Activated CD8-positive, alpha-beta memory T cell treated with anti-CD3 and anti-CD28 coated beads for 36 hours (primary cell): Measurements from ENCODE around the gene MAZ. TPM values are rescaled to one million over a fixed set of nuclear protein-coding genes. Genes with fewer than 3 reads are reported as not detected.
"Not testable (repeated sequence)": the region's sequence is repeated elsewhere in the genome, so short reads cannot be mapped to it uniquely, and the experiment has no call there.

Source experiments
- CTCF ChIA-PET: fragments of 350-600 bp; sonication (Branson Sonifier 250); formaldehyde crosslinking; loops from one replicate; lab custom pipeline; 2021; ENCODE audit warnings: antibody characterized with exemption; lab: Charles Lee
- POLR2A ChIA-PET: fragments of 350-600 bp; sonication (Branson Sonifier 250); formaldehyde crosslinking; loops from one replicate; lab custom pipeline; 2021; ENCODE audit warnings: antibody characterized with exemption; lab: Charles Lee
- total RNA-seq, 2 experiments: library from RNA; stranded (reverse); gene quantifications; one replicate each; pipeline ENCODE4 v1.2.3, GENCODE V29; 2021

The MAZ gene
- total RNA-seq, 2 experiments from 2014 or later = 397 to 431 TPM

- CTCF ChIA-PET = interaction anchor here (1.0 to 1.6 kb wide), 2 partner anchors 8 to 16 kb away, joined by 3 to 8 read pairs; no protein-coding TSS in a partner anchor
- POLR2A ChIA-PET = not testable (repeated sequence)
These were observed 26.9 kb downstream of the MAZ start for GRCh38 chr16:29833219-29833618.

DNA sequence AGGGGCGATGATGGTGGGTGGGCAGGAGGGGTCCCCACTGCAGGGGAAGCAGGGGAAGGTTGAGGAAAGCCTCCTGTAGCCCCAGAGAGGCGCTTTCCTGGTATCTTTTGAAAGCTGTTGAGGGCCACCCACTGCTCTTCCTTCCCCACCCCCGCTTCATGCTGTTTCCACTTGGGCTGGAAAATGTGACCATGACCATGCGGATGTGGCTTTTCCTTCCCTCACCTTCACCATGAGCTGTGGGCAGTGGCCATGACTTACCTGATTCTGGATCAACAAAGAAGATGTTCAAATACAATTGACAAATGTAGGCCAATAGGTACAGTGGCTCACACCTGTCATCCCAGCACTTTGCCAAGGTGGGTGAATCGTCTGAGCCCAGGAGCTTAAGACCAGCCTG lies 27.8 kb downstream of the MAZ start:
- CTCF ChIA-PET = interaction anchor here (0.7 kb wide), 1 partner anchor 13 kb away, joined by 3 read pairs; no protein-coding TSS in a partner anchor
- POLR2A ChIA-PET = no interaction called here

GRCh38 chr16:29835926-29836325 lies 29.6 kb downstream of the MAZ start:
- ChIA-PET CTCF (interaction anchor here (0.7 kb wide), 2 partner anchors 20 to 197 kb away, joined by 3 read pairs; partner anchors contain the start of gene PAGR1), POLR2A (interaction anchor here (0.7 kb wide), 2 partner anchors 9 to 64 kb away, joined by 5 to 6 read pairs; no protein-coding TSS in a partner anchor)

DNA sequence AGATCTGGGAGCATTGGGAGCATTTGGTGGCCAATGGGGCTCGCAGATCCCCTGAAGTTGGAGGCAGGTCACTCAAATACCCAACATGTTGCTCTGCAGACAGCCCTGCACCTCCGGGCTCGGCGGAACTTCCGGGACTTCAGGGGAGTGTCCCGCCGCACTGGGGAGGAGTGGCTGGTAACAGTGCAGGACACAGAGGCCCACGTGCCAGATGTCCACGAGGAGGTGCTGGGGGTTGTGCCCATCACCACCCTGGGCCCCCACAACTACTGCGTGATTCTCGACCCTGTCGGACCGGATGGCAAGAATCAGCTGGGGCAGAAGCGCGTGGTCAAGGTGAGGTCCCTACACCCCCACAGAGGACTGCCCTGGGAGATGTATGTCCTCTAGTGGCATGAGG lies 30.3 kb downstream of the MAZ start:
- ChIA-PET POLR2A (no interaction called here), CTCF (no interaction called here)

DNA sequence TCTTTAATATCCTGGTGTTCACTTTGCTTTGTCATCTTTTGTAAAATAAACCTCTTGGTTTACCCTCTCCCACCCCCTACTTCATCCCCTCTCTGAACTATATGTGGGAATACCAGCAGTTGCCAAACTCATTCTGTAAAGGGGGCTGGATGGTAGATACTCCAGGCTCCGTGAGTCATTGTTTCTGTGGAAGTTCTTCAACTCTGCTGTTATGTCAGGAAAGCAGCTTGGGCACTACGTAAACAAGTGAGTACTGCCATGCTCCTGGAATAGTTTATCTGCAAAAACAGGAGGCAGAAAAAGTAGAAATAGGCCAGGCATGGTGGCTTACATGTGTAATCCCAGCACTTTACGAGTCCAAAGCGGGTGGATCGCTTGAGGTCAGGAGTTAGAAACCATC lies 31.5 kb downstream of the MAZ start:
- CTCF ChIA-PET = interaction anchor here (0.9 kb wide), 1 partner anchor 48 kb away, joined by 3 read pairs; no protein-coding TSS in a partner anchor
- POLR2A ChIA-PET = no interaction called here

- ChIA-PET POLR2A (interaction anchor here (0.6 kb wide), 1 partner anchor 250 kb away, joined by 5 read pairs; no protein-coding TSS in a partner anchor), CTCF (interaction anchor here (1.4 to 1.5 kb wide), 2 partner anchors 9 to 19 kb away, joined by 3 to 4 read pairs; no protein-coding TSS in a partner anchor)
These were observed 33.5 kb downstream of the MAZ start for GRCh38 chr16:29839822-29840221.

DNA sequence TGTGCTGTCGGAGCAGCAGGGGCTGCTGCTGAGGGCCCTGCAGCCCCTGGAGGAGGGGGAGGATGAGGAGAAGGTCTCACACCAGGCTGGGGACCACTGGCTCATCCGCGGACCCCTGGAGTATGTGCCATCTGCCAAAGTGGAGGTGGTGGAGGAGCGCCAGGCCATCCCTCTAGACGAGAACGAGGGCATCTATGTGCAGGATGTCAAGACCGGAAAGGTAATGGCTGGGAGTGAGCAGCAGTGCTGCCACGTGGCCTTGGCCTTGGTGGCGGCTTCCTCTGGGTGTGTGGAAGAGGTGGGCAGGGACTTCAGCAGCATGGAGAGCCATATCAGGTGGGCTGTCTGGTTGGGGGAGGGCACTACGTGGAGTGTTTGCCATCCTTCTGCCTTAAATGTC lies 33.9 kb downstream of the MAZ start:
- ChIA-PET POLR2A (no interaction called here), CTCF (no interaction called here)

DNA sequence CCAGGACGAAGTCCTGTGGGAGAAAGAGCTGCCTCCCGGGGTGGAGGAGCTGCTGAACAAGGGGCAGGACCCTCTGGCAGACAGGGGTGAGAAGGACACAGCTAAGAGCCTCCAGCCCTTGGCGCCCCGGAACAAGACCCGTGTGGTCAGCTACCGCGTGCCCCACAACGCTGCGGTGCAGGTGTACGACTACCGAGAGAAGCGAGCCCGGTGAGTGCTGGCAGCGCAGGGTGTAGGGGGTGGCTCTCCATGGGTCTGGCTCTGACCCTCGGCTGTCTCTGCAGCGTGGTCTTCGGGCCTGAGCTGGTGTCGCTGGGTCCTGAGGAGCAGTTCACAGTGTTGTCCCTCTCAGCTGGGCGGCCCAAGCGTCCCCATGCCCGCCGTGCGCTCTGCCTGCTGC lies 35.3 kb downstream of the MAZ start:
- ChIA-PET CTCF (interaction anchor here (0.5 to 0.6 kb wide), 2 partner anchors 9 to 123 kb away, joined by 3 read pairs; no protein-coding TSS in a partner anchor), POLR2A (no interaction called here)

GRCh38 chr16:29842732-29843346 lies 36.5 kb downstream of the MAZ start:
- ChIA-PET CTCF (interaction anchor here (0.6 kb wide), 1 partner anchor 22 kb away, joined by 3 read pairs; no protein-coding TSS in a partner anchor), POLR2A (no interaction called here)

DNA sequence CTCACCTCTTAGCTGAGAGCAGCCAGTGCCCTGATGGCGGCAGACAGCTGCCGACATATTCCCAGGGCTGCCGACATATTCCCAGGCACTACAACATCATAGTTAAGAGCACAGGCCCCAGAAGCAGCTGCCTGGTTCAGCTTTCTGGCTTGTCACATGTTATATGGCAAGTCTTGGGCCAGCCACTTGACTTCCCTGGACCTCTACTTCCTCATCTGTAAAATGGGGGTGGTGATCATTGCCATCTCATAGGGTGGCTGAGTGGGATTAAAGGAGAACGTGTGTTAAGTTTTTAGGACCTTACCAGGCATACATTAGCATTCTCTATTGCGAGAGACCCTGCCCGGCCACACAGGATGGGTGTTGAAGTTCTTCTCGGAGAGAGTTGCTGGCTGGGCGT lies 37.6 kb downstream of the MAZ start:
- ChIA-PET POLR2A (no interaction called here), CTCF (no interaction called here)

GRCh38 chr16:29844575-29845331 lies 38.4 kb downstream of the MAZ start:
- POLR2A ChIA-PET = no interaction called here
- CTCF ChIA-PET = interaction anchor here (0.7 to 1.0 kb wide), 2 partner anchors 17 to 144 kb away, joined by 3 to 4 read pairs; no protein-coding TSS in a partner anchor

GRCh38 chr16:29845656-29846055 lies 39.3 kb downstream of the MAZ start:
- ChIA-PET POLR2A (no interaction called here), CTCF (interaction anchor here (0.8 to 1.1 kb wide), 3 partner anchors 18 to 144 kb away, joined by 3 to 4 read pairs (median 4); no protein-coding TSS in a partner anchor)

DNA sequence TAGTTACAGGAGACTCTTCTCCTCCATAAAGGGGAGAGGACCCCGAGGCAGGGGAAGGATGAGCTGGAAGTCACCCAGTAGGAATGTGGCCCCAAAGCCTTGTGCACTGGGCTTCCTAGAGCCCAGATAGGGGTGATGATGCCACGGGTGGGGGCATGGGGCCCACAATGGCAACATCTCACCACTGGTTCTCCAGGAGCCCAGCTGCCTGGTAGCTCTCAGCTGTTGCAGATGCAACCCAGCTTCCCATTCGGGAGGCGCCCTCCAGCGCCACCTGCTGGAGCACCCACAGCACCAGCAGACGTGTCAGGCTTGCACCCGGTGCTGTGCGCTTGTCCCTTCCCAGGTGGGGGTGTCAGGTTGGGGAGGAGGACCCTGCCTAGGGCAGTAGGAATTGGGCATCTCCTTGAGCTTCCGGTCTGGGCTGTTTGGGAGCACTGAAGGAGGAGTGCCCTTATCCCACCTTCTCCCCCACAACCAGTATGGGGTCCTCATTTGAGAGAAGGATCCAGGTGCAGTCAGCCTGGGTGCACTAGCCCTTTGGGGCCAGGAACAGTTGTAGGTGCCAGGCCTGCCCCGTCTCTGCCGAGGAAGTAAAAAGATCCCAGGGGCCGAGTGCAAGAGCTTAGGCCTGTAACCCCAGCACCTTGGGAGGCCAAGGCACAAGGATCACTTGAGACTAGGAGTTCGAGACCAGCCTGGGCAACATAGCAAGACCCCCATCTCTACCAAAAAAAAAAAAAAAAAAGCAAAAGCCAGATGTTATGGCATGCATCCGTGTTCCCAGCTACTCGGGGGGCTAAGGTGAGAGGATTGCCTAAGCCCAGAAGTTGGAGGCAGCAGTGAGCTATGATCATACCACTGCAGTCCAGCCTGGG lies 42.3 kb downstream of the MAZ start:
- CTCF ChIA-PET = interaction anchor here (0.5 to 3.8 kb wide), 49 partner anchors 9 to 206 kb away, joined by 3 to 37 read pairs (median 4); partner anchors contain the start of genes ASPHD1, C16orf54, C16orf92 and KIF22
- POLR2A ChIA-PET = interaction anchor here (0.9 to 1.2 kb wide), 4 partner anchors 19 to 41 kb away, joined by 3 to 7 read pairs (median 4); partner anchors contain the start of gene PAGR1

GRCh38 chr16:29849505-29849904 lies 43.2 kb downstream of the MAZ start:
- ChIA-PET CTCF (interaction anchor here (0.6 to 3.8 kb wide), 21 partner anchors 10 to 207 kb away, joined by 3 to 37 read pairs (median 6); partner anchors contain the start of genes KIF22, MVP and TLCD3B), POLR2A (no interaction called here)

DNA sequence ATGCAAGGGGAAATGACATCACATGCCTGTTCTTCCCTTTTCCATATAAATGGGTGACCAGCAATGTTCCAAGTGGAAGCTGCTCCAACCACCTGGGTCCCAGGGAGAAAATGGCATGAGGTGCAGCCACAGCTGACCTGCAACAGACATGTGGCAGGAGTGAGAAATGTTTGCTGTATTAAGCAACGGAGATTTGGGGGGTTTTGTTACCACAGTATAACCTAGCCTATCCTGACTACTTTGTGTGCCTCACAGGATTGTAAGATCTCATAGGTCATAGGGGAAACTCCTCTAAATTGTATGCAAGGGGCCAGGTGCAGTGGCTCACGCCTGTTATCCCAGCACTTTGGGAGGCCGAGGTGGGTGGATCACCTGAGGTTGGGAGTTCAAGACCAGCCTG lies 44.7 kb downstream of the MAZ start:
- CTCF ChIA-PET = interaction anchor here (0.7 to 1.6 kb wide), 5 partner anchors 10 to 204 kb away, joined by 3 to 5 read pairs (median 3); no protein-coding TSS in a partner anchor
- POLR2A ChIA-PET = interaction anchor here (0.6 to 0.7 kb wide), 3 partner anchors 79 to 647 kb away, joined by 3 to 8 read pairs (median 6); no protein-coding TSS in a partner anchor

- ChIA-PET POLR2A (no interaction called here), CTCF (no interaction called here)
These were observed 46.3 kb downstream of the MAZ start for GRCh38 chr16:29852654-29853053.

GRCh38 chr16:29854520-29855100 lies 48.3 kb downstream of the MAZ start:
- ChIA-PET POLR2A (no interaction called here), CTCF (no interaction called here)

DNA sequence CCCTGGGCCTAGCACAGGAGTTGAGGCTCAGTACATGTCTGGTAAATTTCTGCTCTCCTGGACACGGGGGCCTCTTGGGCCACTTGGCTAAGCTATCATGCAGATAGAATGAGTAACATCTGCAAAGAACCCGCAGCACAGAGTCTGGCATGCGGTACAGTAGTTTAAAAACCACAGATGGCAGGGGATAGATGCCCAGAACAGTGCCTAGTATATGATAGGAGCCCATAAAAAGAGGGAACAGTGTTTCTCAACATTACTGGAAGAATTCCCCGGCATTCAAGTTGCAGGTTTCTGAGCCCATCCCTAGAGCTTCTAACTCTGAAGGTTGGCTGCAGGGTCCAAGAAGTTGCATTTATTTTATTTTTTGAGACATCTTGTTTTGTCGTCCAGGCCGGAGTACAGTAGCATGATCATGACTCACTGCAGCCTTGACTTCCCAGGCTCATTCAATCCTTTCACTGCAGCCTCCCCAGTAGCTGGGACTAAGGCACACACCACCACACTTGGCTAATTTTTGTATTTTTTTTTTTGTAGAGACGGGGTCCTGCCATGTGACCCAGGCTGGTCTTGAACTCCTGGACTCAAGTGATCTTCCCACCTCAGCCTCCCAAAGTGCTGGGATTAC lies 50.9 kb downstream of the MAZ start:
- ChIA-PET POLR2A (no interaction called here), CTCF (interaction anchor here (0.6 to 1.2 kb wide), 3 partner anchors 9 to 184 kb away, joined by 4 to 5 read pairs (median 5); no protein-coding TSS in a partner anchor)
